ENCODE measurements around the gene RANGRF. TPM values are rescaled to one million over a fixed set of nuclear protein-coding genes. Genes with fewer than 3 reads are reported as not detected.

The RANGRF gene
- total and polyA plus RNA-seq, 4 donors, result 6.9 to 19.9 (median 8.9) TPM

DNA sequence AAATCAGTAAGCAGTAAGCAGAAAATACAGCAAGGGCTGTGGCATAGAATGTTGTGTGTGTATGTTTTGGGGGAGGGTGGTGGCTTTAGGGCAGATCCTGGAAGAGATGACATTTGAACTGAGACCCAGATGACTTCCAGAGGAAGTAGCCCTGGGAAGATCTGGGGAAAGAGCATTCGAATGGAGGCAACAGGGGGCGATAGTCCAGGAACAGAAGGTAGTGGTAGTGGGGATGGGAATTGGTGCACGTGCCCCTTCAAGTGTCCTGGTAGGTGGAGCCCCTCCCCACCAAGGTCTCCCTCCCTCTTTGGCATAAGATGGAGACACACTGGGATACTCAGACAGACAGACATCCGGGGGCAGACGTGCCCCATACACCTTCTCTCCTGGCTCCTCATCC is 35.7 kb downstream of the RANGRF start:
- no peak overlapping the region for H3K27ac ChIP-seq (ENCODE audit: low read depth in 1 of 2, low read length in 2 of 2)
- no peak overlapping the region for H3K9ac ChIP-seq (ENCODE audit: low read depth in 1 of 2, low read length in 2 of 2)
- DNase-seq (ENCODE audit: low spot score), result no peak

More for the DNA sequence above, 35.7 kb downstream of the RANGRF start:
- WGBS, result 70% methylated on average over 5 of the region's 5 CpGs
- H3K27me3 ChIP-seq (ENCODE audit: control insufficient read depth in 4 of 4, insufficient read depth in 4 of 4, low read length in 3 of 4), result no peaks in the 10 kb centered on the region
- H3K4me3 ChIP-seq (ENCODE audit: low read depth in 1 of 3, low read length in 3 of 3), result no peak overlapping the region
- TF ChIP-seq RAD21 (IDR thresholded peaks at IDR 0.05), result no peak
- no peak for TF ChIP-seq GABPA (IDR thresholded peaks at IDR 0.05 in 1 of 2, conservative IDR thresholded peaks at IDR 0.05 in 1 of 2)
- TF ChIP-seq REST (IDR thresholded peaks at IDR 0.05), result no peak
- TF ChIP-seq, protein P1, sequence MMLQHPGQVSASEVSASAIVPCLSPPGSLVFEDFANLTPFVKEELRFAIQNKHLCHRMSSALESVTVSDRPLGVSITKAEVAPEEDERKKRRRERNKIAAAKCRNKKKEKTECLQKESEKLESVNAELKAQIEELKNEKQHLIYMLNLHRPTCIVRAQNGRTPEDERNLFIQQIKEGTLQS (IDR thresholded peaks at IDR 0.05), result no peak
- no peak for TF ChIP-seq FOXA1 (IDR thresholded peaks at IDR 0.05)
- TF ChIP-seq SP1 (IDR thresholded peaks at IDR 0.05), result no peak
- TF ChIP-seq YY1 (IDR thresholded peaks at IDR 0.05), result no peak
- no peak for TF ChIP-seq HNF4G (IDR thresholded peaks at IDR 0.05)
- no peak for TF ChIP-seq ZBTB33 (IDR thresholded peaks at IDR 0.05)
- no peak for TF ChIP-seq EGR1 (IDR thresholded peaks at IDR 0.05; ENCODE audit: low read depth in 2 of 2)
- TF ChIP-seq JUND (IDR thresholded peaks at IDR 0.05), result no peak
- TF ChIP-seq TAF1 (conservative IDR thresholded peaks at IDR 0.05), result no peak
- TF ChIP-seq MAX (IDR thresholded peaks at IDR 0.05), result no peak
- TF ChIP-seq, protein P2, sequence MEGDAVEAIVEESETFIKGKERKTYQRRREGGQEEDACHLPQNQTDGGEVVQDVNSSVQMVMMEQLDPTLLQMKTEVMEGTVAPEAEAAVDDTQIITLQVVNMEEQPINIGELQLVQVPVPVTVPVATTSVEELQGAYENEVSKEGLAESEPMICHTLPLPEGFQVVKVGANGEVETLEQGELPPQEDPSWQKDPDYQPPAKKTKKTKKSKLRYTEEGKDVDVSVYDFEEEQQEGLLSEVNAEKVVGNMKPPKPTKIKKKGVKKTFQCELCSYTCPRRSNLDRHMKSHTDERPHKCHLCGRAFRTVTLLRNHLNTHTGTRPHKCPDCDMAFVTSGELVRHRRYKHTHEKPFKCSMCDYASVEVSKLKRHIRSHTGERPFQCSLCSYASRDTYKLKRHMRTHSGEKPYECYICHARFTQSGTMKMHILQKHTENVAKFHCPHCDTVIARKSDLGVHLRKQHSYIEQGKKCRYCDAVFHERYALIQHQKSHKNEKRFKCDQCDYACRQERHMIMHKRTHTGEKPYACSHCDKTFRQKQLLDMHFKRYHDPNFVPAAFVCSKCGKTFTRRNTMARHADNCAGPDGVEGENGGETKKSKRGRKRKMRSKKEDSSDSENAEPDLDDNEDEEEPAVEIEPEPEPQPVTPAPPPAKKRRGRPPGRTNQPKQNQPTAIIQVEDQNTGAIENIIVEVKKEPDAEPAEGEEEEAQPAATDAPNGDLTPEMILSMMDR (IDR thresholded peaks at IDR 0.05; ENCODE audit: low read depth, low read length, missing input control), result no peak
- no peak for TF ChIP-seq FOXA2 (IDR thresholded peaks at IDR 0.05)
- TF ChIP-seq RXRA (IDR thresholded peaks at IDR 0.05), result no peak
- TF ChIP-seq NR2F2 (IDR thresholded peaks at IDR 0.05), result no peak
- no peak for TF ChIP-seq HNF4A (conservative IDR thresholded peaks at IDR 0.05)
- no peaks in the 10 kb centered on the region for H3K36me3 ChIP-seq (ENCODE audit: control insufficient read depth in 4 of 4, insufficient read depth in 3 of 4, low read depth in 1 of 4, low read length in 3 of 4)
- H3K9me3 ChIP-seq (ENCODE audit: control insufficient read depth in 4 of 4, low read length in 3 of 4), result no peaks in the 10 kb centered on the region
- H3K4me1 ChIP-seq (ENCODE audit: control insufficient read depth in 4 of 4, insufficient read depth in 4 of 4, low read length in 3 of 4), result peaks cover 5 to 8% (median 7%) of the 10 kb centered on the region in 4 donors

All from liver (tissue), 9 donors.